GM23338 (cell line): ENCODE measurements around the gene POLR3A.

Experiments
- EZH2 ChIP-seq: fragments of 200-600 bp; sonication (generic); IDR thresholded peaks from one replicate; pipeline ENCODE4 v1.8.0; 2017; ENCODE audit warnings: antibody characterized with exemption, mild to moderate bottlenecking, low read depth; ENCODE audit not compliant: unreplicated experiment
- NANOG ChIP-seq: IDR thresholded peaks from 2 replicates; pipeline ENCODE4 v1.6.1; 2016; ENCODE audit warnings: antibody characterized with exemption, borderline replicate concordance
- POLR2AphosphoS5 ChIP-seq: IDR thresholded peaks from 2 replicates; pipeline ENCODE4 v1.6.1; 2016; ENCODE audit warnings: antibody characterized with exemption, low read depth
- TF ChIP-seq, protein P1 (sequence below), 2 experiments: fragments of 200-600 bp in 1 of 2; sonication (generic) in 1 of 2; conservative IDR thresholded peaks; 2 replicates each; pipeline versions ENCODE4 v1.5.1 to v1.6.1; 2016 to 2017; ENCODE audit warnings: antibody characterized with exemption in 2 of 2, low read depth in 2 of 2, mild to moderate bottlenecking in 2 of 2, moderate library complexity in 1 of 2
- TF ChIP-seq, protein P2 (sequence below): IDR thresholded peaks from one replicate; pipeline ENCODE4 v1.6.1; 2018; ENCODE audit warnings: antibody characterized with exemption; ENCODE audit not compliant: unreplicated experiment
- TF ChIP-seq, protein P3 (sequence below): fragments of 250-450 bp; sonication (Bioruptor Pico); IDR thresholded peaks from 2 replicates; pipeline ENCODE4 v1.5.0; 2020; ENCODE audit warnings: mild to moderate bottlenecking, moderate library complexity

DNA sequence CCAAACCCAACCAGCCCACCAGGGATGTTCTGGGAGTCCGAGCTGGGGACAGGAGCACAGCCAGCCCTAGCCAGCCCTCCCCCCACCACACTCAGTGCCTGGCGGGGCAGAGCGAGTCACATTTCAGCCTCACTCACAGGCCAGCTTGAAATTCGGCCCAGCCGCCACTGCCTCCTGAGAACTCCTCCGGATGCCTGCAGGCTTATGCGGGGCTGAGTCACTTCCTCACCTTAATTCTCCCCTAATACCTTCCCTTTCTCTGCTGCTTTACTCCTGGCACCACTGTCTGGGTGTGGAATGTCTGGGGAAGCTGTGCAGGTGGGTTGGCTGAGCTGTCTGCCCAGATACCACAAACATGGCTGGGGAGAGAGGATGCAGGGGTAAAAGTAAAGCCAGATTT lies 80.1 kb downstream of the POLR3A start:
- TF ChIP-seq, protein P1, sequence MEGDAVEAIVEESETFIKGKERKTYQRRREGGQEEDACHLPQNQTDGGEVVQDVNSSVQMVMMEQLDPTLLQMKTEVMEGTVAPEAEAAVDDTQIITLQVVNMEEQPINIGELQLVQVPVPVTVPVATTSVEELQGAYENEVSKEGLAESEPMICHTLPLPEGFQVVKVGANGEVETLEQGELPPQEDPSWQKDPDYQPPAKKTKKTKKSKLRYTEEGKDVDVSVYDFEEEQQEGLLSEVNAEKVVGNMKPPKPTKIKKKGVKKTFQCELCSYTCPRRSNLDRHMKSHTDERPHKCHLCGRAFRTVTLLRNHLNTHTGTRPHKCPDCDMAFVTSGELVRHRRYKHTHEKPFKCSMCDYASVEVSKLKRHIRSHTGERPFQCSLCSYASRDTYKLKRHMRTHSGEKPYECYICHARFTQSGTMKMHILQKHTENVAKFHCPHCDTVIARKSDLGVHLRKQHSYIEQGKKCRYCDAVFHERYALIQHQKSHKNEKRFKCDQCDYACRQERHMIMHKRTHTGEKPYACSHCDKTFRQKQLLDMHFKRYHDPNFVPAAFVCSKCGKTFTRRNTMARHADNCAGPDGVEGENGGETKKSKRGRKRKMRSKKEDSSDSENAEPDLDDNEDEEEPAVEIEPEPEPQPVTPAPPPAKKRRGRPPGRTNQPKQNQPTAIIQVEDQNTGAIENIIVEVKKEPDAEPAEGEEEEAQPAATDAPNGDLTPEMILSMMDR (conservative IDR thresholded peaks at IDR 0.05; ENCODE audit: low read depth in 2 of 2), result no peak
- TF ChIP-seq POLR2AphosphoS5, result 0 out of 2 replicates have a peak, but pooled peaks have one; percentile 37
- TF ChIP-seq, protein P2, sequence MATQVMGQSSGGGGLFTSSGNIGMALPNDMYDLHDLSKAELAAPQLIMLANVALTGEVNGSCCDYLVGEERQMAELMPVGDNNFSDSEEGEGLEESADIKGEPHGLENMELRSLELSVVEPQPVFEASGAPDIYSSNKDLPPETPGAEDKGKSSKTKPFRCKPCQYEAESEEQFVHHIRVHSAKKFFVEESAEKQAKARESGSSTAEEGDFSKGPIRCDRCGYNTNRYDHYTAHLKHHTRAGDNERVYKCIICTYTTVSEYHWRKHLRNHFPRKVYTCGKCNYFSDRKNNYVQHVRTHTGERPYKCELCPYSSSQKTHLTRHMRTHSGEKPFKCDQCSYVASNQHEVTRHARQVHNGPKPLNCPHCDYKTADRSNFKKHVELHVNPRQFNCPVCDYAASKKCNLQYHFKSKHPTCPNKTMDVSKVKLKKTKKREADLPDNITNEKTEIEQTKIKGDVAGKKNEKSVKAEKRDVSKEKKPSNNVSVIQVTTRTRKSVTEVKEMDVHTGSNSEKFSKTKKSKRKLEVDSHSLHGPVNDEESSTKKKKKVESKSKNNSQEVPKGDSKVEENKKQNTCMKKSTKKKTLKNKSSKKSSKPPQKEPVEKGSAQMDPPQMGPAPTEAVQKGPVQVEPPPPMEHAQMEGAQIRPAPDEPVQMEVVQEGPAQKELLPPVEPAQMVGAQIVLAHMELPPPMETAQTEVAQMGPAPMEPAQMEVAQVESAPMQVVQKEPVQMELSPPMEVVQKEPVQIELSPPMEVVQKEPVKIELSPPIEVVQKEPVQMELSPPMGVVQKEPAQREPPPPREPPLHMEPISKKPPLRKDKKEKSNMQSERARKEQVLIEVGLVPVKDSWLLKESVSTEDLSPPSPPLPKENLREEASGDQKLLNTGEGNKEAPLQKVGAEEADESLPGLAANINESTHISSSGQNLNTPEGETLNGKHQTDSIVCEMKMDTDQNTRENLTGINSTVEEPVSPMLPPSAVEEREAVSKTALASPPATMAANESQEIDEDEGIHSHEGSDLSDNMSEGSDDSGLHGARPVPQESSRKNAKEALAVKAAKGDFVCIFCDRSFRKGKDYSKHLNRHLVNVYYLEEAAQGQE, result no peak
- no peak for TF ChIP-seq NANOG
- TF ChIP-seq EZH2, result no peak
- TF ChIP-seq, protein P3, sequence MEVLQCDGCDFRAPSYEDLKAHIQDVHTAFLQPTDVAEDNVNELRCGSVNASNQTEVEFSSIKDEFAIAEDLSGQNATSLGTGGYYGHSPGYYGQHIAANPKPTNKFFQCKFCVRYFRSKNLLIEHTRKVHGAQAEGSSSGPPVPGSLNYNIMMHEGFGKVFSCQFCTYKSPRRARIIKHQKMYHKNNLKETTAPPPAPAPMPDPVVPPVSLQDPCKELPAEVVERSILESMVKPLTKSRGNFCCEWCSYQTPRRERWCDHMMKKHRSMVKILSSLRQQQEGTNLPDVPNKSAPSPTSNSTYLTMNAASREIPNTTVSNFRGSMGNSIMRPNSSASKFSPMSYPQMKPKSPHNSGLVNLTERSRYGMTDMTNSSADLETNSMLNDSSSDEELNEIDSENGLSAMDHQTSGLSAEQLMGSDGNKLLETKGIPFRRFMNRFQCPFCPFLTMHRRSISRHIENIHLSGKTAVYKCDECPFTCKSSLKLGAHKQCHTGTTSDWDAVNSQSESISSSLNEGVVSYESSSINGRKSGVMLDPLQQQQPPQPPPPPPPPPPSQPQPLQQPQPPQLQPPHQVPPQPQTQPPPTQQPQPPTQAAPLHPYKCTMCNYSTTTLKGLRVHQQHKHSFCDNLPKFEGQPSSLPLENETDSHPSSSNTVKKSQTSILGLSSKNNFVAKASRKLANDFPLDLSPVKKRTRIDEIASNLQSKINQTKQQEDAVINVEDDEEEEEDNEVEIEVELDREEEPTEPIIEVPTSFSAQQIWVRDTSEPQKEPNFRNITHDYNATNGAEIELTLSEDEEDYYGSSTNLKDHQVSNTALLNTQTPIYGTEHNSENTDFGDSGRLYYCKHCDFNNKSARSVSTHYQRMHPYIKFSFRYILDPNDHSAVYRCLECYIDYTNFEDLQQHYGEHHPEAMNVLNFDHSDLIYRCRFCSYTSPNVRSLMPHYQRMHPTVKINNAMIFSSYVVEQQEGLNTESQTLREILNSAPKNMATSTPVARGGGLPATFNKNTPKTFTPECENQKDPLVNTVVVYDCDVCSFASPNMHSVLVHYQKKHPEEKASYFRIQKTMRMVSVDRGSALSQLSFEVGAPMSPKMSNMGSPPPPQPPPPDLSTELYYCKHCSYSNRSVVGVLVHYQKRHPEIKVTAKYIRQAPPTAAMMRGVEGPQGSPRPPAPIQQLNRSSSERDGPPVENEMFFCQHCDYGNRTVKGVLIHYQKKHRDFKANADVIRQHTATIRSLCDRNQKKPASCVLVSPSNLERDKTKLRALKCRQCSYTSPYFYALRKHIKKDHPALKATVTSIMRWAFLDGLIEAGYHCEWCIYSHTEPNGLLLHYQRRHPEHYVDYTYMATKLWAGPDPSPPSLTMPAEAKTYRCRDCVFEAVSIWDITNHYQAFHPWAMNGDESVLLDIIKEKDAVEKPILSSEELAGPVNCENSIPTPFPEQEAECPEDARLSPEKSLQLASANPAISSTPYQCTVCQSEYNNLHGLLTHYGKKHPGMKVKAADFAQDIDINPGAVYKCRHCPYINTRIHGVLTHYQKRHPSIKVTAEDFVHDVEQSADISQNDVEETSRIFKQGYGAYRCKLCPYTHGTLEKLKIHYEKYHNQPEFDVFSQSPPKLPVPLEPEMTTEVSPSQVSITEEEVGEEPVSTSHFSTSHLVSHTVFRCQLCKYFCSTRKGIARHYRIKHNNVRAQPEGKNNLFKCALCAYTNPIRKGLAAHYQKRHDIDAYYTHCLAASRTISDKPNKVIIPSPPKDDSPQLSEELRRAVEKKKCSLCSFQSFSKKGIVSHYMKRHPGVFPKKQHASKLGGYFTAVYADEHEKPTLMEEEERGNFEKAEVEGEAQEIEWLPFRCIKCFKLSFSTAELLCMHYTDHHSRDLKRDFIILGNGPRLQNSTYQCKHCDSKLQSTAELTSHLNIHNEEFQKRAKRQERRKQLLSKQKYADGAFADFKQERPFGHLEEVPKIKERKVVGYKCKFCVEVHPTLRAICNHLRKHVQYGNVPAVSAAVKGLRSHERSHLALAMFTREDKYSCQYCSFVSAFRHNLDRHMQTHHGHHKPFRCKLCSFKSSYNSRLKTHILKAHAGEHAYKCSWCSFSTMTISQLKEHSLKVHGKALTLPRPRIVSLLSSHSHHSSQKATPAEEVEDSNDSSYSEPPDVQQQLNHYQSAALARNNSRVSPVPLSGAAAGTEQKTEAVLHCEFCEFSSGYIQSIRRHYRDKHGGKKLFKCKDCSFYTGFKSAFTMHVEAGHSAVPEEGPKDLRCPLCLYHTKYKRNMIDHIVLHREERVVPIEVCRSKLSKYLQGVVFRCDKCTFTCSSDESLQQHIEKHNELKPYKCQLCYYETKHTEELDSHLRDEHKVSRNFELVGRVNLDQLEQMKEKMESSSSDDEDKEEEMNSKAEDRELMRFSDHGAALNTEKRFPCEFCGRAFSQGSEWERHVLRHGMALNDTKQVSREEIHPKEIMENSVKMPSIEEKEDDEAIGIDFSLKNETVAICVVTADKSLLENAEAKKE (CRISPR knock-in tag), result no peak
